Brain microvascular endothelial cell (primary cell): Measurements from ENCODE around the gene KRT12.

ENCODE experiments used
- DNase-seq: peaks from one replicate; pipeline ENCODE4 v3.0.0-alpha.2; 2020
- H3K27ac ChIP-seq: fragments of 250-450 bp; sonication (Bioruptor Pico); 2 replicates; pipeline ENCODE4 v1.5.1; 2020; ENCODE audit warnings: mild to moderate bottlenecking, moderate library complexity
- H3K27me3 ChIP-seq: fragments of 250-450 bp; sonication (Bioruptor Pico); replicated peaks from 2 replicates; pipeline ENCODE4 v1.5.1; 2020; ENCODE audit warnings: mild to moderate bottlenecking
- H3K36me3 ChIP-seq: fragments of 250-450 bp; sonication (Bioruptor Pico); replicated peaks from 2 replicates; pipeline ENCODE4 v1.5.1; 2020; ENCODE audit warnings: mild to moderate bottlenecking
- H3K4me3 ChIP-seq: 2 replicates; pipeline ENCODE4 v1.5.1; 2011; ENCODE audit warnings: low read depth, mild to moderate bottlenecking, control low read depth, low read length, moderate library complexity
- CTCF ChIP-seq: IDR thresholded peaks from 2 replicates; pipeline ENCODE4 v1.5.1; 2011; ENCODE audit warnings: low read depth, mild to moderate bottlenecking, moderate library complexity, low read length, control low read depth, inconsistent platforms; ENCODE audit errors: missing control alignments
- in situ Hi-C: cut with HindIII; loops from 2 replicates; pipeline ENCODE4 v1.10.0; 2017; ENCODE audit warnings: low sequenced_read_pairs, low pct_ligation_motif_present

Gene KRT12

GRCh38 chr17:40833882-40834281 lies 33.1 kb downstream of the KRT12 start:
- no peaks in the 10 kb centered on the region for H3K27me3 ChIP-seq
- no peak for DNase-seq
- in situ Hi-C loops: no loop called here
- H3K4me3 ChIP-seq: no peak overlapping the region
- peaks cover 4% of the 10 kb centered on the region for H3K36me3 ChIP-seq
- no peak overlapping the region for H3K27ac ChIP-seq
- no peak for TF ChIP-seq CTCF

GRCh38 chr17:40832840-40833239 lies 34.2 kb downstream of the KRT12 start:
- Histone ChIP-seq H3K36me3 (peaks cover 4% of the 10 kb centered on the region), H3K4me3 (no peak overlapping the region), H3K27ac (no peak overlapping the region), H3K27me3 (no peaks in the 10 kb centered on the region)
- no peak for TF ChIP-seq CTCF
- in situ Hi-C loops: no loop called here
- no peak for DNase-seq

- no peak for TF ChIP-seq CTCF
- in situ Hi-C loops: no loop called here
- H3K27me3 ChIP-seq: no peaks in the 10 kb centered on the region
These were observed 36.8 kb downstream of the KRT12 start for GRCh38 chr17:40830085-40830776.

GRCh38 chr17:40828454-40829044 lies 38.5 kb downstream of the KRT12 start:
- Histone ChIP-seq H3K27ac (no peak overlapping the region), H3K36me3 (no peaks in the 10 kb centered on the region), H3K4me3 (no peak overlapping the region), H3K27me3 (no peaks in the 10 kb centered on the region)
- DNase-seq: no peak
- in situ Hi-C loops: no loop called here
- TF ChIP-seq CTCF: no peak

More at GRCh38 chr17:40830085-40830776, 36.8 kb downstream of the KRT12 start:
- DNase-seq: no peak
- Histone ChIP-seq H3K27ac (no peak overlapping the region), H3K36me3 (peaks cover 2% of the 10 kb centered on the region), H3K4me3 (no peak overlapping the region)

- no peaks in the 10 kb centered on the region for H3K36me3 ChIP-seq
- no peak overlapping the region for H3K4me3 ChIP-seq
- in situ Hi-C loops: no loop called here
- TF ChIP-seq CTCF: no peak
- no peak overlapping the region for H3K27ac ChIP-seq
- H3K27me3 ChIP-seq: no peaks in the 10 kb centered on the region
- DNase-seq: peak; percentile 36
These were observed 39.1 kb downstream of the KRT12 start for GRCh38 chr17:40827746-40828453.
